Transverse colon (tissue), 4 donors: ENCODE measurements around the gene RSBN1.

ENCODE experiments used
- POLR2A ChIP-seq: fragments of 450-650 bp; IDR thresholded peaks from one replicate; pipeline ENCODE4 v1.6.1; 2016; ENCODE audit warnings: antibody characterized with exemption, mild to moderate bottlenecking, moderate library complexity
- POLR2AphosphoS5 ChIP-seq, 3 donors: sonication (generic); formaldehyde crosslinking; IDR thresholded peaks; one replicate each; pipeline ENCODE4 v1.6.1; 2016; ENCODE audit warnings: antibody characterized with exemption in 3 of 3
- TF ChIP-seq, protein P1 (sequence below), 5 experiments: fragments of 200-600 bp in 3 of 5; fragments of 450-650 bp in 2 of 5; sonication (generic) in 3 of 5; IDR thresholded peaks; 1 replicate in 2 of 5; 2 replicates in 3 of 5; pipeline ENCODE4 v1.5.1; 2016 to 2017; ENCODE audit warnings: antibody characterized with exemption in 5 of 5, inconsistent platforms in 3 of 5, mild to moderate bottlenecking in 2 of 5, moderate library complexity in 1 of 5

DNA sequence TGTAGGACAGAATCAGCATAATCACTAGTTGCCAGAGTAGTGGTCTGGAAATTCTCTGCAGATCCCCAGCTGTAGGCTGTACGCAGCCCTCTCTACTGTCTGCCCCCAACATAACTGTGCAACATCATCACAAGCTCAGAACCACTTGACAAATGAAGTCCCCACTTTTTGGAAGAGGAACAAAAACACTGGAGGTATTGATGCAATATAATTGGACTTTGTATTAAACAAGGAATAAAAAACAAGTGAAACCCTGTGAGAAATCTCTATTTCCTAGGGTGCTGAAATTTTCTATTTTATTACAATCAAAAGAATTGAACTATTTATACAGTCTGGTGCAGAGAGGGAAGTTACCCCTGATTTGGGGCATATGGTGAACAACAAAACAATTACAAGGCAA lies 68.2 kb downstream of the RSBN1 start:
- TF ChIP-seq POLR2A (no peak), POLR2AphosphoS5 (IDR thresholded peaks at IDR 0.05) (no peak)
- TF ChIP-seq, protein P1, sequence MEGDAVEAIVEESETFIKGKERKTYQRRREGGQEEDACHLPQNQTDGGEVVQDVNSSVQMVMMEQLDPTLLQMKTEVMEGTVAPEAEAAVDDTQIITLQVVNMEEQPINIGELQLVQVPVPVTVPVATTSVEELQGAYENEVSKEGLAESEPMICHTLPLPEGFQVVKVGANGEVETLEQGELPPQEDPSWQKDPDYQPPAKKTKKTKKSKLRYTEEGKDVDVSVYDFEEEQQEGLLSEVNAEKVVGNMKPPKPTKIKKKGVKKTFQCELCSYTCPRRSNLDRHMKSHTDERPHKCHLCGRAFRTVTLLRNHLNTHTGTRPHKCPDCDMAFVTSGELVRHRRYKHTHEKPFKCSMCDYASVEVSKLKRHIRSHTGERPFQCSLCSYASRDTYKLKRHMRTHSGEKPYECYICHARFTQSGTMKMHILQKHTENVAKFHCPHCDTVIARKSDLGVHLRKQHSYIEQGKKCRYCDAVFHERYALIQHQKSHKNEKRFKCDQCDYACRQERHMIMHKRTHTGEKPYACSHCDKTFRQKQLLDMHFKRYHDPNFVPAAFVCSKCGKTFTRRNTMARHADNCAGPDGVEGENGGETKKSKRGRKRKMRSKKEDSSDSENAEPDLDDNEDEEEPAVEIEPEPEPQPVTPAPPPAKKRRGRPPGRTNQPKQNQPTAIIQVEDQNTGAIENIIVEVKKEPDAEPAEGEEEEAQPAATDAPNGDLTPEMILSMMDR (IDR thresholded peaks at IDR 0.05): no peak
